ENCODE data around the gene NCF4. TPM values are rescaled to one million over a fixed set of nuclear protein-coding genes. Genes with fewer than 3 reads are reported as not detected.

Gene NCF4
- total RNA-seq, 1 donor from 2014 or later = not detected

GRCh38 chr22:36921309-36922104 lies 60.7 kb downstream of the NCF4 start:
- no peak for DNase-seq (ENCODE audit: low read depth, low spot score)

- no peak for DNase-seq (ENCODE audit: low read depth, low spot score)
Measured at GRCh38 chr22:36922105-36922608, 61.4 kb downstream of the NCF4 start.

- no peak for DNase-seq (ENCODE audit: low read depth, low spot score)
Measured at GRCh38 chr22:36922711-36923110, 61.9 kb downstream of the NCF4 start.

GRCh38 chr22:36923131-36923788 lies 62.5 kb downstream of the NCF4 start:
- DNase-seq (ENCODE audit: low read depth, low spot score) = no peak

- no peak for DNase-seq (ENCODE audit: low read depth, low spot score)
Measured at GRCh38 chr22:36924151-36924698, 63.4 kb downstream of the NCF4 start.

GRCh38 chr22:36925388-36926290 lies 64.8 kb downstream of the NCF4 start:
- DNase-seq (ENCODE audit: low read depth, low spot score) = no peak

- no peak for DNase-seq (ENCODE audit: low read depth, low spot score)
Measured at GRCh38 chr22:36926309-36926708, 65.5 kb downstream of the NCF4 start.

GRCh38 chr22:36926721-36927435 lies 66.1 kb downstream of the NCF4 start:
- no peak for DNase-seq (ENCODE audit: low read depth, low spot score)

Other genes with a start within 250 kb of the NCF4 start
- not detected in 2 replicates for gene CACNG2, start 157.3 kb upstream of the NCF4 start, total RNA-seq
- gene IFT27, start 84.9 kb upstream of the NCF4 start, total RNA-seq = 11.0 and 13.7 TPM in 2 replicates
- gene PVALB, start 44.0 kb upstream of the NCF4 start, total RNA-seq = not detected in 2 replicates
- gene CSF2RB, start 52.6 kb downstream of the NCF4 start, total RNA-seq = 8.9 and 12.1 TPM in 2 replicates
- gene TST, start 158.4 kb downstream of the NCF4 start, total RNA-seq = 46.9 and 64.9 TPM in 2 replicates
- gene MPST, start 158.7 kb downstream of the NCF4 start, total RNA-seq = 135 and 148 TPM in 2 replicates
- gene KCTD17, start 190.7 kb downstream of the NCF4 start, total RNA-seq = 33.3 and 34.9 TPM in 2 replicates
- not detected in 2 replicates for gene TMPRSS6, start 248.7 kb downstream of the NCF4 start, total RNA-seq